GM19238 (cell line): ENCODE measurements around the gene VAT1.
"Not testable (repeated sequence)": the region's sequence is repeated elsewhere in the genome, so short reads cannot be mapped to it uniquely, and the experiment has no call there.

Source experiments
- DNase-seq: peaks from one replicate; pipeline ENCODE4 v3.0.0; 2011; ENCODE audit warnings: low spot score; ENCODE audit not compliant: insufficient read length

The VAT1 gene

GRCh38 chr17:42975701-42976100 is 46.5 kb downstream of the VAT1 start:
- not testable (repeated sequence) for DNase-seq

GRCh38 chr17:42975265-42975664 is 46.9 kb downstream of the VAT1 start:
- DNase-seq = no peak

- not testable (repeated sequence) for DNase-seq
These were observed 48.9 kb downstream of the VAT1 start for GRCh38 chr17:42973323-42973722.

- no peak for DNase-seq
These were observed 50.6 kb downstream of the VAT1 start for GRCh38 chr17:42971589-42971988.

GRCh38 chr17:42969001-42969581 is 53.1 kb downstream of the VAT1 start:
- DNase-seq = no peak

- no peak for DNase-seq
These were observed 54.3 kb downstream of the VAT1 start for GRCh38 chr17:42967925-42968324.
